Ishikawa (cell line): Measurements from ENCODE around the gene TYRP1.
A peak's percentile ranks its signal among the peaks of the same experiment; 100 is the strongest.

Experiments used
- CEBPB ChIP-seq: IDR thresholded peaks from 2 replicates; pipeline ENCODE4 v1.6.1; 2012
- CREB1 ChIP-seq: IDR thresholded peaks from 2 replicates; pipeline ENCODE4 v1.6.1; 2012; ENCODE audit warnings: low read depth
- EGR1 ChIP-seq: IDR thresholded peaks from 2 replicates; pipeline ENCODE4 v1.6.1; 2012
- EP300 ChIP-seq: IDR thresholded peaks from 2 replicates; pipeline ENCODE4 v1.6.1; 2012; ENCODE audit warnings: borderline replicate concordance
- FOXM1 ChIP-seq: IDR thresholded peaks from 2 replicates; pipeline ENCODE4 v1.6.1; 2012; ENCODE audit warnings: low read depth, borderline replicate concordance
- MAX ChIP-seq: IDR thresholded peaks from 2 replicates; pipeline ENCODE4 v1.6.1; 2012
- NFIC ChIP-seq: IDR thresholded peaks from 2 replicates; pipeline ENCODE4 v1.6.1; 2012
- RAD21 ChIP-seq: IDR thresholded peaks from 2 replicates; pipeline ENCODE4 v1.6.1; 2012; ENCODE audit warnings: low read depth
- REST ChIP-seq: IDR thresholded peaks from 2 replicates; pipeline ENCODE4 v1.6.1; 2012; ENCODE audit warnings: low read depth, mild to moderate bottlenecking
- TAF1 ChIP-seq: IDR thresholded peaks from 2 replicates; pipeline ENCODE4 v1.6.1; 2012; ENCODE audit warnings: low read depth, mild to moderate bottlenecking
- TCF12 ChIP-seq: IDR thresholded peaks from 2 replicates; pipeline ENCODE4 v1.6.1; 2012; ENCODE audit warnings: low read depth
- TEAD4 ChIP-seq: IDR thresholded peaks from 2 replicates; pipeline ENCODE4 v1.6.1; 2012
- USF1 ChIP-seq: IDR thresholded peaks from 2 replicates; pipeline ENCODE4 v1.6.1; 2012
- YY1 ChIP-seq: IDR thresholded peaks from 2 replicates; pipeline ENCODE4 v1.6.1; 2012; ENCODE audit warnings: low read depth
- ZBTB7A ChIP-seq: IDR thresholded peaks from 2 replicates; pipeline ENCODE4 v1.6.1; 2012; ENCODE audit warnings: low read depth

Gene TYRP1

GRCh38 chr9:12670006-12670405 lies 23.2 kb upstream of the TYRP1 start:
- TF ChIP-seq EP300: no peak
- TF ChIP-seq ZBTB7A: no peak
- TF ChIP-seq EGR1: no peak
- no peak for TF ChIP-seq MAX
- TF ChIP-seq RAD21: no peak
- TF ChIP-seq USF1: no peak
- TF ChIP-seq TCF12: no peak
- TF ChIP-seq TEAD4: no peak
- no peak for TF ChIP-seq FOXM1

GRCh38 chr9:12674961-12675360 lies 18.2 kb upstream of the TYRP1 start:
- TF ChIP-seq USF1: no peak
- TF ChIP-seq ZBTB7A: no peak
- no peak for TF ChIP-seq NFIC
- no peak for TF ChIP-seq CEBPB

GRCh38 chr9:12680341-12680740 lies 12.8 kb upstream of the TYRP1 start:
- TF ChIP-seq TEAD4 (peak; percentile 80), MAX (no peak)

GRCh38 chr9:12680757-12681156 lies 12.4 kb upstream of the TYRP1 start:
- TF ChIP-seq CEBPB: no peak
- TF ChIP-seq YY1: no peak
- TF ChIP-seq MAX: no peak

GRCh38 chr9:12681620-12682019 lies 11.6 kb upstream of the TYRP1 start:
- no peak for TF ChIP-seq TEAD4
- TF ChIP-seq NFIC: no peak

GRCh38 chr9:12684974-12685373 lies 8.2 kb upstream of the TYRP1 start:
- TF ChIP-seq MAX: no peak
- TF ChIP-seq CEBPB: no peak
- TF ChIP-seq REST: no peak
- TF ChIP-seq EGR1: no peak
- TF ChIP-seq TEAD4: no peak
- no peak for TF ChIP-seq TAF1
- no peak for TF ChIP-seq TCF12
- TF ChIP-seq YY1: no peak
- TF ChIP-seq FOXM1: no peak
- no peak for TF ChIP-seq ZBTB7A
- TF ChIP-seq RAD21: no peak
- TF ChIP-seq USF1: no peak
- TF ChIP-seq EP300: no peak
- TF ChIP-seq CREB1: no peak

- TF ChIP-seq TAF1: no peak
- TF ChIP-seq RAD21: no peak
- TF ChIP-seq TCF12: no peak
- TF ChIP-seq EGR1: no peak
- no peak for TF ChIP-seq MAX
- TF ChIP-seq FOXM1: no peak
- no peak for TF ChIP-seq CREB1
- no peak for TF ChIP-seq TEAD4
- no peak for TF ChIP-seq YY1
- no peak for TF ChIP-seq NFIC
- no peak for TF ChIP-seq USF1
- no peak for TF ChIP-seq EP300
- no peak for TF ChIP-seq REST
- no peak for TF ChIP-seq ZBTB7A
These were observed 4.0 kb upstream of the TYRP1 start for GRCh38 chr9:12689233-12689632.
